Motor neuron (in vitro differentiated cells): ENCODE measurements around the gene TMEM121B. TPM values are rescaled to one million over a fixed set of nuclear protein-coding genes. Genes with fewer than 3 reads are reported as not detected.

Experiments used
- ATAC-seq, 8 experiments: fragments of 200-7000 bp; cut with Tn5 transposase; replicated peaks in 6 of 8; 2 replicates each; pipeline ENCODE4 v1.8.0; 2021; ENCODE audit warnings: mild to moderate bottlenecking in 8 of 8, moderate library complexity in 8 of 8
- H3K27ac ChIP-seq, 2 donors: fragments of 250-450 bp; sonication (Bioruptor Pico); 2 replicates each; pipeline ENCODE4 v1.9.0; 2021; ENCODE audit warnings: antibody characterized with exemption in 2 of 2, mild to moderate bottlenecking in 2 of 2, moderate library complexity in 1 of 2
- H3K4me1 ChIP-seq, 2 donors: fragments of 250-450 bp; sonication (Bioruptor Pico); replicated peaks in 1 of 2; 2 replicates each; pipeline ENCODE4 v1.6.1; 2021; ENCODE audit warnings: antibody characterized with exemption in 2 of 2, mild to moderate bottlenecking in 2 of 2, moderate library complexity in 1 of 2
- H3K4me3 ChIP-seq, 5 donors: fragments of 250-450 bp; sonication (Bioruptor Pico); 2 replicates each; pipeline ENCODE4 v1.9.0; 2021; ENCODE audit warnings: antibody characterized with exemption in 5 of 5, mild to moderate bottlenecking in 5 of 5, moderate library complexity in 4 of 5
- WGBS, 10 experiments: fragments of 450-650 bp; shearing (Covaris generic); methylation state at CpG; one replicate each; pipeline ENCODE4 v1.0.0; 2022; 5-methylcytosine and 5-hydroxymethylcytosine counted together
- in situ Hi-C, 9 experiments: fragments of 400-800 bp; cut with MboI; loops; one replicate each; pipeline ENCODE4 v1.15.0; 2021; ENCODE audit warnings: low sequenced_read_pairs in 9 of 9, low pct_unique_long_range_greater_than_20kb in 2 of 9; ENCODE audit not compliant: unreplicated experiment in 9 of 9
- total RNA-seq, 8 experiments: library from RNA; unstranded; fragments of 300-600 nt; gene quantifications; 2 replicates each; pipeline versions ENCODE4 v1.2.3 to v1.2.4, GENCODE V29; 2022

Gene TMEM121B
- total RNA-seq, 8 experiments from 2014 or later = 0.15 to 10.3 (median 4.9) TPM

GRCh38 chr22:17106161-17106784 lies 14.9 kb downstream of the TMEM121B start:
- WGBS, 10 experiments = 55 to 100% (median 80%) methylated on average over 1 to 5 of the region's 12 CpGs; no CpG with 5 or more reads in 1 of the 10 experiments
- H3K27ac ChIP-seq = no peak overlapping the region
- no peak overlapping the region for H3K4me3 ChIP-seq
- ATAC-seq = no peak
- H3K4me1 ChIP-seq = no peaks in the 10 kb centered on the region
- in situ Hi-C loops = no loop called here

- Histone ChIP-seq H3K27ac (no peak overlapping the region), H3K4me1 (no peaks in the 10 kb centered on the region), H3K4me3 (no peak overlapping the region)
- WGBS, 10 experiments = 80 to 95% (median 92%) methylated on average over 2 to 16 of the region's 22 CpGs; no CpG with 5 or more reads in 4 of the 10 experiments
- in situ Hi-C loops = no loop called here
- ATAC-seq = no peak
Measured at GRCh38 chr22:17105143-17106129, 15.7 kb downstream of the TMEM121B start.

DNA sequence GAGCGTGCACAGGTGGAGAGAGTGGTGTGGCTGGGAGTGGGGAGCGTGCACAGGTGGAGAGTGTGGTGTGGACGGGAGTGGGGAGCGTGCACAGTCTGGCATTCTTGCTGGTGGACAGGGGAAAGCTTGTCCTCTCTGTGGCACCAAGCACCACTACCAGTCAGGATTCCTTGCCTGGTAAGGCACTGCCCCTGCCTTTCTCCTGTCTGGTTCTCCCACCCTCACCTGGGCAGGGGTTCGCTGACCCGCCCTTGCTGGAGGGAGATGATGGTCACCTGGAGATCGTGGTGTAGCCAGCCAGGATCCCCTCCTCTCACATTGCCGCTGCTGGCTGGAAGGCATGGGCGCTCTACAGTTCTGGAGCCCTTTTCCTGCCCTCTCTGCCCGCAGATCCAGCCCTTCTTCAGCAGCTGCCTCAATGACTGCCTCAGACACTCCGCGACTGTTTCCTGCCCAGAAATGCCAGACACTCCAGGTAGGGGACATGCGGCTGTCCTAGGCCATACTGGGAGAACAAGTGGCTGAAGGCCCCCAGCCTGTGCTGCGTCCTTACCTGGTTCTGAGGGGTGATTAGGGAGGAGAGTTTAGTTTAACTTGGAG lies 16.7 kb downstream of the TMEM121B start:
- whole genome bisulfite sequencing, 10 experiments = 80 to 100% (median 100%) methylated on average over 1 to 5 of the region's 14 CpGs; no CpG with 5 or more reads in 5 of the 10 experiments
- Histone ChIP-seq H3K27ac (no peak overlapping the region), H3K4me3 (no peak overlapping the region), H3K4me1 (no peaks in the 10 kb centered on the region)
- in situ Hi-C loops = no loop called here
- ATAC-seq = no peak

DNA sequence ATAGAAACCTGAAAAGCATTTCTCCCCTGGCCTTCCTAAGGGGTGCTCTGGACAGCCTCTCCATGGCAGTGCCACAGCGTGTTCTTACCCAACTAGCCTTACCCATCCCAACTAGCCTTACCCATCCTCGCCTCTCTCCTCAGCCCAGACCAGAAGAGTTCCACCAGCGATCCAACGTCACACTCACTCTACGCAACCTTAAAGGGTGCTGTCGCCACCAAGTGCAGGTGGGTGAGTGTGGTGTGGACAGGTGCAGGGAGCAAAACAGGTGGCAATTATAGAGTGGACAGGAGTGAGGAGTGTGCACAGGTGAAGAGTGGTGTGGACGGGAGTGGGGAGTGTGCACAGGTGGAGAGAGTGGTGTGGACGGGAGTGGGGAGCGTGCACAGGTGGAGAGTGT lies 17.8 kb downstream of the TMEM121B start:
- H3K4me1 ChIP-seq = no peaks in the 10 kb centered on the region
- in situ Hi-C loops = no loop called here
- 80 to 100% (median 87%) methylated on average over 1 to 3 of the region's 9 CpGs; no CpG with 5 or more reads in 7 of the 10 experiments for WGBS, 10 experiments
- ATAC-seq = no peak
- no peak overlapping the region for H3K27ac ChIP-seq
- no peak overlapping the region for H3K4me3 ChIP-seq

DNA sequence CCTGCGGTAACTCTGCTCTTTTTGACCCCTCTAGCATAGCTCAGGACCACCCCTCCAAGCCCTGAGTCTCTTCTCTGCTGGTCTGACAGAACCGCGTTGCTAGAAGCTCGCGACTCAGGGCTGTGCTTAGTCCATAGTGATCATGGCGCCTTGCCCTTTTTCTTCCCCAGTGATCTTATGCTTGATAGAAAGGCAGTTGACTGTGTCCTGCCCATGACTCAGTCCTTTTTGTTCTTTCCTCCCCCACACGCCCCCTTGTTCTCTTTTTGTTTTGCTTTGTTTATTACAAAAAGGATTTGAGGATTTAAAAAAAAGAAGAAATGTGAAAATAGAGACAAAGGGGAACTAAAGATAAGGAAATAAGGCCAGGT lies 18.9 kb downstream of the TMEM121B start:
- Histone ChIP-seq H3K4me1 (no peaks in the 10 kb centered on the region), H3K27ac (no peak overlapping the region), H3K4me3 (no peak overlapping the region)
- ATAC-seq = no peak
- in situ Hi-C loops = no loop called here
- 72 to 100% (median 98%) methylated on average over 1 to 6 of the region's 7 CpGs; no CpG with 5 or more reads in 1 of the 10 experiments for WGBS, 10 experiments

DNA sequence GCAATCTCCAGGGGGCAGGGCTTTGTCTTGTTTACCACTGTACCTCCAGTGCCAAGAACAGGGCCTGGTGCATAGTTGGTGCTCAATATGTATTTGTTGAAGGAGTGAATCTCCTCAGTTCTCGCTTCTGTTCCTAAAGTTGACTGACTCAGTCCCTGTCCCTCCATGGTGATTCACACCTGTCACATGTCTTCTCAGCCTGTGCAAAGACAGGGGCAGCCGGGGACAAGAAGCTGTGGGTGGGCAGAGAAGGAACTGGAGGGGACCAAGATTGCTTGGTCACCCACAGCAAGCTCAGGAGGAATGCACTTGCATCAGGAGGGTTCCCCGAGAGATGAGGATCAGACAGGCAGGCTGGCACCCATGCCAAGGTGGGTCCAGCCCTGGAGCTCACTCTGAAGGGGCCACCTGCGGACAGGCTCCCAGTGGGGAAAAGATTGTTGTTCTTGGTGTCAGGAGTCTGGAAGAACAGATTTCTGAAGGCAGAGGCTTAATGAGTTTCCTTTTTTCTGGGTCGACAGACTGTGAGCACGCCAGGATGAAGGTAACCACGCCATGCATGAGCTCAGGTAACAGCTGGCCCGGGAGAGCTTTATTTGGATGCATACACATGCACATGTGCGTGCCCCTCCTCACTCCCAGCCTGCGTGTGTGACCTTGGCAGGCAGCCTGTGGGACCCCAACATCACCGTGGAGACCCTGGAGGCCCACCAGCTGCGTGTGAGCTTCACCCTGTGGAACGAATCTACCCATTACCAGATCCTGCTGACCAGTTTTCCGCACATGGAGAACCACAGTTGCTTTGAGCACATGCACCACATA lies 19.5 kb downstream of the TMEM121B start:
- Histone ChIP-seq H3K4me3 (no peak overlapping the region), H3K4me1 (no peaks in the 10 kb centered on the region), H3K27ac (no peak overlapping the region)
- ATAC-seq = no peak
- 85 to 100% (median 100%) methylated on average over 1 to 8 of the region's 14 CpGs; no CpG with 5 or more reads in 3 of the 10 experiments for WGBS, 10 experiments
- in situ Hi-C loops = no loop called here

DNA sequence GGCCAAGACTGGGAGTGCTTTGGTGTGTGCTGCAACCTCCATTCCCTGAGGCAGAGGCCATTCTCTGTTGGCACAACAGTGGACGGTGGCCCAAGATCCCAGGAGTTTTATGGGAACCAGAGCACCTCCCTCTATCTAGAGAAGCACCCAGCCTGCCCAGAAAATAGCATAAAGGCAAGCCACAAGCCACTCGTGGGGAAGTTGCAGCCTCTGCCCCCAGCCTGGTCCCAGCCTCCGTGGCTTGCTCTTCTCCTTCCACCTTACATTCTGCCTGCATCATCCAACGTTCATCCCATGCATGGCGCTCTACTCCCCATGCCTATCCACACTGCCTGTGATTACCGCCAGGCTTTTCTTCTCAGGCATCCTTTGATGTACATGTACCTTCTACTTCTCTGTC lies 20.5 kb downstream of the TMEM121B start:
- 20 to 100% (median 93%) methylated on average over 1 to 5 of the region's 6 CpGs; no CpG with 5 or more reads in 1 of the 10 experiments for WGBS, 10 experiments
- in situ Hi-C loops = no loop called here
- no peak for ATAC-seq
- Histone ChIP-seq H3K4me3 (no peak overlapping the region), H3K27ac (no peak overlapping the region), H3K4me1 (no peaks in the 10 kb centered on the region)

DNA sequence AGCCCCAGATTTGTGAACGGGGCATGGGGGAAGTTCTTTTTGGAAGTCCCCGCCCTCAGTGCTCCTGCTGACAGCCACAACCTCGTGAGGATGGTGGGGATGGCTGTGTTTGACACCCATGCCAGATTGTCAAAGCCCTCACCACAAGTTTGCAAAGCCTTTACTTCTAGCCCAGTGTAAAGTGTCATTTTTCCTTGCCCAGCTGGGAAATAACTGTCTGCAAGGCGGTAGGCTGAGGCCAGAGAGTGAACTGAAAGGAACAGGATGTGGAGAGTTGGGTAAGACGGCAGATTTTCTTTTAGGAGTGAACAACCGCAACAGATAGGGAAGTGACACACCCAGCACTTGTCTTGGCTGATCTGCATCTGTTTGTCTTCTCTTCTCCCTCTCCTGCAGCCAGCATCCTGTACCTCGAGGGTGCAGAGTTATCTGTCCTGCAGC lies 22.8 kb downstream of the TMEM121B start:
- no peak overlapping the region for H3K4me3 ChIP-seq
- no peak for ATAC-seq
- in situ Hi-C loops = loop anchor here in 2 of 9 experiments (25.0 kb wide), 2 partner anchors 389 to 414 kb away; no protein-coding TSS in a partner anchor
- no peak overlapping the region for H3K27ac ChIP-seq
- WGBS, 10 experiments = 50 to 100% (median 80%) methylated on average over 1 to 4 of the region's 7 CpGs; no CpG with 5 or more reads in 1 of the 10 experiments
- H3K4me1 ChIP-seq = no peaks in the 10 kb centered on the region

- in situ Hi-C loops = loop anchor here in 2 of 9 experiments (25.0 kb wide), 2 partner anchors 390 to 415 kb away; no protein-coding TSS in a partner anchor
- H3K27ac ChIP-seq = no peak overlapping the region
- no peak overlapping the region for H3K4me3 ChIP-seq
- no peaks in the 10 kb centered on the region for H3K4me1 ChIP-seq
- WGBS, 10 experiments = 60 to 100% (median 73%) methylated on average over 1 to 4 of the region's 6 CpGs; no CpG with 5 or more reads in 7 of the 10 experiments
- no peak for ATAC-seq
Measured at GRCh38 chr22:17097701-17098100, 23.5 kb downstream of the TMEM121B start.

DNA sequence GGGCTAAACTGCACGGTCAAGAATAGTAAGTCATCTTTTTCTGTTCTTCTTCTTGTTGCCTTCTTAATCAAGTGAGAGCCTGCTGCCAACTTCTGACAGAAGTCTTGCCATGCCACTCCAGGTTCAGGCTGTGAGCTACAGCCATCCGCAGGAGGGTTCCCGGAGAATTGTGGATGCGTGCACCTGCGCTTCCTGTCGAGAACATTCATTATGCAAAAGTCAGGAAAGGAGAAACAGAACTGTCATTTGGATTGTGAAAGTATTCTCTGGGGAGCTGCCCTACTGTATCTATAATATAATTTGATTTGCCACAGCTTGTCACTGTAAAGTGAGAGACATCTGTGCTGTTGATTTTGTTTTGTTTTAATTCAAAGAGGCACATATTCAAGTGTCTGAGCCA lies 24.1 kb downstream of the TMEM121B start:
- 62 to 89% (median 76%) methylated on average over 1 to 6 of the region's 6 CpGs; no CpG with 5 or more reads in 3 of the 10 experiments for WGBS, 10 experiments
- Histone ChIP-seq H3K27ac (no peak overlapping the region), H3K4me1 (no peaks in the 10 kb centered on the region), H3K4me3 (no peak overlapping the region)
- in situ Hi-C loops = loop anchor here in 2 of 9 experiments (25.0 kb wide), 2 partner anchors 390 to 415 kb away; no protein-coding TSS in a partner anchor
- ATAC-seq = peak in 1 of 8 experiments; percentile 39

GRCh38 chr22:17096071-17096470 lies 25.1 kb downstream of the TMEM121B start:
- no peak overlapping the region for H3K4me3 ChIP-seq
- ATAC-seq = no peak
- 86 to 100% (median 95%) methylated on average over 1 to 5 of the region's 7 CpGs; no CpG with 5 or more reads in 4 of the 10 experiments for WGBS, 10 experiments
- no peaks in the 10 kb centered on the region for H3K4me1 ChIP-seq
- H3K27ac ChIP-seq = no peak overlapping the region
- in situ Hi-C loops = loop anchor here in 2 of 9 experiments (25.0 kb wide), 2 partner anchors 391 to 416 kb away; no protein-coding TSS in a partner anchor

DNA sequence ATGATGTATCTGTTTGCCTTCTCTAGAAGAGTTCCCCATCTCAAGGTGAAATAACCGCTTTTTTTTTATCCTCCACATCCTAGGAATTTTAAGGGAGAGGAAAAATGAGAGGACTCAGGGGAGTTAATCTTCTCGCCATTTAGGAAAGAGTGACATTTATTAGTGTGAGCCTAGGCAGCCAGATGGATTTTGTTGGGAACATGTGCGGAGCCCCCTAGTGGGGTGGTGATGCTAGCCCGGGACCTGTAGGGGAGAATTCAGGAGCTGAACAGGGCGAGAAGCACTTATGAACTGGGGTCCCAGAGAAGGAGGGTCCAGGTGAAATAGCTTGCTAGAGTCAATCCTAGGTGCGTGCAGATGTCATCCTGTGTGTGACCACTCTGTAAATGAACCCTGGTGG lies 25.6 kb downstream of the TMEM121B start:
- Histone ChIP-seq H3K27ac (no peak overlapping the region), H3K4me3 (no peak overlapping the region), H3K4me1 (no peaks in the 10 kb centered on the region)
- 67 to 89% (median 83%) methylated on average over 1 to 6 of the region's 6 CpGs; no CpG with 5 or more reads in 4 of the 10 experiments for WGBS, 10 experiments
- in situ Hi-C loops = loop anchor here in 2 of 9 experiments (25.0 kb wide), 2 partner anchors 392 to 417 kb away; no protein-coding TSS in a partner anchor
- no peak for ATAC-seq
